HepG2 (cell line): ENCODE measurements around the gene MBNL3. TPM values are rescaled to one million over a fixed set of nuclear protein-coding genes. Genes with fewer than 3 reads are reported as not detected.

Source experiments
- CCAR2 ChIP-seq: fragments of 200-400 bp; formaldehyde crosslinking; optimal IDR thresholded peaks from 2 replicates; pipeline ENCODE3; 2018; ENCODE audit warnings: low read depth, mild to moderate bottlenecking, low read length, moderate library complexity
- DMAP1 ChIP-seq: IDR thresholded peaks from 2 replicates; pipeline ENCODE4 v1.6.1; 2016
- KLF15 ChIP-seq: sonication (generic); formaldehyde crosslinking; IDR thresholded peaks from 2 replicates; pipeline ENCODE4 v1.8.1; 2023; ENCODE audit warnings: borderline replicate concordance, mild to moderate bottlenecking, inconsistent platforms, missing genetic modification reagents, mixed read lengths
- MAFF ChIP-seq: IDR thresholded peaks from 2 replicates; pipeline ENCODE4 v1.6.1; 2011; ENCODE audit warnings: low read depth, low read length, improper control_type of control experiment
- MAFK ChIP-seq, 2 experiments: IDR thresholded peaks in 1 of 2; conservative IDR thresholded peaks in 1 of 2; 2 replicates each; pipeline ENCODE4 v1.6.1; 2011; ENCODE audit warnings: improper control_type of control experiment in 2 of 2, low read length in 2 of 2
- NFYC ChIP-seq: IDR thresholded peaks from 2 replicates; pipeline ENCODE4 v1.6.1; 2016; ENCODE audit warnings: missing genetic modification reagents, missing compliant biosample characterization
- PAF1 ChIP-seq: IDR thresholded peaks from 2 replicates; pipeline ENCODE4 v1.6.1; 2016; ENCODE audit warnings: missing genetic modification reagents, missing compliant biosample characterization
- REL ChIP-seq: sonication (generic); formaldehyde crosslinking; conservative IDR thresholded peaks from 2 replicates; pipeline ENCODE4 v1.8.0; 2022; ENCODE audit warnings: mild to moderate bottlenecking, missing genetic modification reagents, moderate library complexity
- SRF ChIP-seq: IDR thresholded peaks from 2 replicates; pipeline ENCODE4 v1.6.1; 2011; ENCODE audit warnings: mild to moderate bottlenecking, low read depth, low read length, moderate library complexity
- STAT5B ChIP-seq: sonication (generic); formaldehyde crosslinking; IDR thresholded peaks from 2 replicates; pipeline ENCODE4 v1.4.0; 2020; ENCODE audit warnings: missing genetic modification reagents
- TRIM24 ChIP-seq: sonication (generic); formaldehyde crosslinking; IDR thresholded peaks from 2 replicates; pipeline ENCODE4 v1.8.0; 2022; ENCODE audit warnings: mild to moderate bottlenecking, missing genetic modification reagents
- ZFP1 ChIP-seq: IDR thresholded peaks from 2 replicates; pipeline ENCODE4 v1.6.1; 2016
- ZMYM2 ChIP-seq: sonication (generic); formaldehyde crosslinking; IDR thresholded peaks from 2 replicates; pipeline ENCODE4 v1.8.0; 2022; ENCODE audit warnings: mild to moderate bottlenecking, missing genetic modification reagents
- ZNF562 ChIP-seq: sonication (generic); formaldehyde crosslinking; IDR thresholded peaks from 2 replicates; pipeline ENCODE4 v1.8.0; 2022; ENCODE audit warnings: missing genetic modification reagents, borderline replicate concordance
- ZNF792 ChIP-seq: IDR thresholded peaks from 2 replicates; pipeline ENCODE4 v1.6.1; 2016
- polyA plus RNA-seq, 8 experiments: library from polyadenylated mRNA; depleted of rRNA in 3 of 8; stranded (reverse) in 7 of 8; unstranded in 1 of 8; fragments of >200 nt; fragmentation: Illumina TruSeq in 4 of 8; extraction: Trizol in 4 of 8; gene quantifications; 2 replicates each; pipeline versions ENCODE4 v1.2.1 to v1.2.3, GENCODE V29; 2011 to 2016; ENCODE audit warnings: low read depth in 4 of 8, missing spikeins in 1 of 8, mixed read lengths in 1 of 8; ENCODE audit not compliant: insufficient read depth in 1 of 8
- total RNA-seq, 5 experiments: library from RNA; depleted of rRNA; stranded (reverse); fragments of >200 nt; fragmentation: Illumina TruSeq; extraction: Trizol; gene quantifications; 2 replicates each; pipeline ENCODE4 v1.2.3, GENCODE V29; 2016; ENCODE audit warnings: low read depth in 1 of 5
- TF ChIP-seq, protein P1 (sequence below): sonication (generic); formaldehyde crosslinking; IDR thresholded peaks from 2 replicates; pipeline ENCODE4 v1.8.0; 2022; ENCODE audit warnings: low read depth, missing genetic modification reagents
- TF ChIP-seq, protein P2 (sequence below): sonication (generic); formaldehyde crosslinking; IDR thresholded peaks from 2 replicates; pipeline ENCODE4 v1.5.1; 2020; ENCODE audit warnings: mild to moderate bottlenecking, missing genetic modification reagents, moderate library complexity
- TF ChIP-seq, protein P3 (sequence below): sonication (generic); formaldehyde crosslinking; IDR thresholded peaks from 2 replicates; pipeline ENCODE4 v1.5.0; 2020; ENCODE audit warnings: missing genetic modification reagents, mild to moderate bottlenecking, borderline replicate concordance
- TF ChIP-seq, protein P4 (sequence below): sonication (generic); formaldehyde crosslinking; IDR thresholded peaks from 2 replicates; pipeline ENCODE4 v1.4.0; 2020; ENCODE audit warnings: missing genetic modification reagents; ENCODE audit errors: not compliant biosample characterization
- TF ChIP-seq, protein P5 (sequence below): sonication (generic); formaldehyde crosslinking; IDR thresholded peaks from 2 replicates; pipeline ENCODE4 v1.4.0; 2020; ENCODE audit warnings: missing genetic modification reagents
- TF ChIP-seq, protein P6 (sequence below): sonication (generic); formaldehyde crosslinking; IDR thresholded peaks from 2 replicates; pipeline ENCODE4 v1.4.0; 2020; ENCODE audit warnings: mild to moderate bottlenecking, low read depth, missing genetic modification reagents

Gene MBNL3
- total and polyA plus RNA-seq, 2 of the 13 experiments (the other 11 are each of a cell fraction or from before 2014, with no cell fraction given), result 155 to 257 TPM

DNA sequence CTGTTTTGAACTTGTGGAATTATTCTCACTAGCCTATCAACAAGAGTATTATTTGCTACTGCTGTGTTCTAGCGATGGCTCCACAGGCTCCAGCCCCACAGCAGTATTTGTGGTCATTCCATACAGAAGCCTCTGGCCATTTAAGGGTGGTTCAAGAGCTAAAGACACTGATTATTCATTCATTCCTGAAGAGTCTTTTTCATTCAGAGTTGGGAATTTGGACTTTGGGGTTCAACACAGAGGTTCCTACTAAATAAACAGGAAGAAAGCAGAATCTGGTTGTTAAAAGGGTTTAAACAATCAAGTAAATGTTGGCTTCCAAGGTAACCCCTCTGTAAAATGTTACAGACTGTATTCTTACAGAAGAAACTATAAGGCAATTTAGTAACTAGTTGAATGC, 4.3 kb upstream of the MBNL3 start (continued):
- TF ChIP-seq, protein P1, sequence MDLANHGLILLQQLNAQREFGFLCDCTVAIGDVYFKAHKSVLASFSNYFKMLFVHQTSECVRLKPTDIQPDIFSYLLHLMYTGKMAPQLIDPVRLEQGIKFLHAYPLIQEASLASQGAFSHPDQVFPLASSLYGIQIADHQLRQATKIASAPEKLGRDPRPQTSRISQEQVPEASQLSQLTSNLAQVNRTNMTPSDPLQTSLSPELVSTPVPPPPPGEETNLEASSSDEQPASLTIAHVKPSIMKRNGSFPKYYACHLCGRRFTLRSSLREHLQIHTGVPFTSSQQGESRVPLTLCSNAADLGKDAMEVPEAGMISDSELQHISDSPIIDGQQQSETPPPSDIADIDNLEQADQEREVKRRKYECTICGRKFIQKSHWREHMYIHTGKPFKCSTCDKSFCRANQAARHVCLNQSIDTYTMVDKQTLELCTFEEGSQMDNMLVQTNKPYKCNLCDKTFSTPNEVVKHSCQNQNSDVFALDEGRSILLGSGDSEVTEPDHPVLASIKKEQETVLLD (CRISPR knock-in tag), result no peak
- TF ChIP-seq CCAR2, result no peak
- TF ChIP-seq, protein P2, sequence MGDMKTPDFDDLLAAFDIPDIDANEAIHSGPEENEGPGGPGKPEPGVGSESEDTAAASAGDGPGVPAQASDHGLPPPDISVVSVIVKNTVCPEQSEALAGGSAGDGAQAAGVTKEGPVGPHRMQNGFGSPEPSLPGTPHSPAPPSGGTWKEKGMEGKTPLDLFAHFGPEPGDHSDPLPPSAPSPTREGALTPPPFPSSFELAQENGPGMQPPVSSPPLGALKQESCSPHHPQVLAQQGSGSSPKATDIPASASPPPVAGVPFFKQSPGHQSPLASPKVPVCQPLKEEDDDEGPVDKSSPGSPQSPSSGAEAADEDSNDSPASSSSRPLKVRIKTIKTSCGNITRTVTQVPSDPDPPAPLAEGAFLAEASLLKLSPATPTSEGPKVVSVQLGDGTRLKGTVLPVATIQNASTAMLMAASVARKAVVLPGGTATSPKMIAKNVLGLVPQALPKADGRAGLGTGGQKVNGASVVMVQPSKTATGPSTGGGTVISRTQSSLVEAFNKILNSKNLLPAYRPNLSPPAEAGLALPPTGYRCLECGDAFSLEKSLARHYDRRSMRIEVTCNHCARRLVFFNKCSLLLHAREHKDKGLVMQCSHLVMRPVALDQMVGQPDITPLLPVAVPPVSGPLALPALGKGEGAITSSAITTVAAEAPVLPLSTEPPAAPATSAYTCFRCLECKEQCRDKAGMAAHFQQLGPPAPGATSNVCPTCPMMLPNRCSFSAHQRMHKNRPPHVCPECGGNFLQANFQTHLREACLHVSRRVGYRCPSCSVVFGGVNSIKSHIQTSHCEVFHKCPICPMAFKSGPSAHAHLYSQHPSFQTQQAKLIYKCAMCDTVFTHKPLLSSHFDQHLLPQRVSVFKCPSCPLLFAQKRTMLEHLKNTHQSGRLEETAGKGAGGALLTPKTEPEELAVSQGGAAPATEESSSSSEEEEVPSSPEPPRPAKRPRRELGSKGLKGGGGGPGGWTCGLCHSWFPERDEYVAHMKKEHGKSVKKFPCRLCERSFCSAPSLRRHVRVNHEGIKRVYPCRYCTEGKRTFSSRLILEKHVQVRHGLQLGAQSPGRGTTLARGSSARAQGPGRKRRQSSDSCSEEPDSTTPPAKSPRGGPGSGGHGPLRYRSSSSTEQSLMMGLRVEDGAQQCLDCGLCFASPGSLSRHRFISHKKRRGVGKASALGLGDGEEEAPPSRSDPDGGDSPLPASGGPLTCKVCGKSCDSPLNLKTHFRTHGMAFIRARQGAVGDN (CRISPR knock-in tag), result no peak
- no peak for TF ChIP-seq ZNF792
- TF ChIP-seq NFYC (CRISPR knock-in tag), result no peak
- no peak for TF ChIP-seq TRIM24 (CRISPR knock-in tag)
- no peak for TF ChIP-seq MAFK (conservative IDR thresholded peaks at IDR 0.05 in 1 of 2, IDR thresholded peaks at IDR 0.05 in 1 of 2; ENCODE audit: low read length in 2 of 2)
- TF ChIP-seq STAT5B (CRISPR knock-in tag), result no peak
- TF ChIP-seq, protein P3, sequence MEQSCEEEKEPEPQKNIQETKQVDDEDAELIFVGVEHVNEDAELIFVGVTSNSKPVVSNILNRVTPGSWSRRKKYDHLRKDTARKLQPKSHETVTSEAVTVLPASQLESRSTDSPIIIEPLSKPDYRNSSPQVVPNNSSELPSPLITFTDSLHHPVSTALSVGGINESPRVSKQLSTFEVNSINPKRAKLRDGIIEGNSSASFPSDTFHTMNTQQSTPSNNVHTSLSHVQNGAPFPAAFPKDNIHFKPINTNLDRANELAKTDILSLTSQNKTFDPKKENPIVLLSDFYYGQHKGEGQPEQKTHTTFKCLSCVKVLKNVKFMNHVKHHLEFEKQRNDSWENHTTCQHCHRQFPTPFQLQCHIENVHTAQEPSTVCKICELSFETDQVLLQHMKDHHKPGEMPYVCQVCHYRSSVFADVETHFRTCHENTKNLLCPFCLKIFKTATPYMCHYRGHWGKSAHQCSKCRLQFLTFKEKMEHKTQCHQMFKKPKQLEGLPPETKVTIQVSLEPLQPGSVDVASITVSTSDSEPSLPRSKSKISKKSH (CRISPR knock-in tag), result no peak
- TF ChIP-seq ZFP1, result no peak
- TF ChIP-seq, protein P4, sequence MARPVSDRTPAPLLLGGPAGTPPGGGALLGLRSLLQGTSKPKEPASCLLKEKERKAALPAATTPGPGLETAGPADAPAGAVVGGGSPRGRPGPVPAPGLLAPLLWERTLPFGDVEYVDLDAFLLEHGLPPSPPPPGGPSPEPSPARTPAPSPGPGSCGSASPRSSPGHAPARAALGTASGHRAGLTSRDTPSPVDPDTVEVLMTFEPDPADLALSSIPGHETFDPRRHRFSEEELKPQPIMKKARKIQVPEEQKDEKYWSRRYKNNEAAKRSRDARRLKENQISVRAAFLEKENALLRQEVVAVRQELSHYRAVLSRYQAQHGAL (CRISPR knock-in tag), result no peak
- no peak for TF ChIP-seq PAF1 (CRISPR knock-in tag)
- TF ChIP-seq SRF, result peak; percentile 72; the same call in 1 of the 2 replicates
- no peak for TF ChIP-seq REL
- TF ChIP-seq, protein P5, sequence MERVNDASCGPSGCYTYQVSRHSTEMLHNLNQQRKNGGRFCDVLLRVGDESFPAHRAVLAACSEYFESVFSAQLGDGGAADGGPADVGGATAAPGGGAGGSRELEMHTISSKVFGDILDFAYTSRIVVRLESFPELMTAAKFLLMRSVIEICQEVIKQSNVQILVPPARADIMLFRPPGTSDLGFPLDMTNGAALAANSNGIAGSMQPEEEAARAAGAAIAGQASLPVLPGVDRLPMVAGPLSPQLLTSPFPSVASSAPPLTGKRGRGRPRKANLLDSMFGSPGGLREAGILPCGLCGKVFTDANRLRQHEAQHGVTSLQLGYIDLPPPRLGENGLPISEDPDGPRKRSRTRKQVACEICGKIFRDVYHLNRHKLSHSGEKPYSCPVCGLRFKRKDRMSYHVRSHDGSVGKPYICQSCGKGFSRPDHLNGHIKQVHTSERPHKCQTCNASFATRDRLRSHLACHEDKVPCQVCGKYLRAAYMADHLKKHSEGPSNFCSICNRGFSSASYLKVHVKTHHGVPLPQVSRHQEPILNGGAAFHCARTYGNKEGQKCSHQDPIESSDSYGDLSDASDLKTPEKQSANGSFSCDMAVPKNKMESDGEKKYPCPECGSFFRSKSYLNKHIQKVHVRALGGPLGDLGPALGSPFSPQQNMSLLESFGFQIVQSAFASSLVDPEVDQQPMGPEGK, result no peak
- TF ChIP-seq, protein P6, sequence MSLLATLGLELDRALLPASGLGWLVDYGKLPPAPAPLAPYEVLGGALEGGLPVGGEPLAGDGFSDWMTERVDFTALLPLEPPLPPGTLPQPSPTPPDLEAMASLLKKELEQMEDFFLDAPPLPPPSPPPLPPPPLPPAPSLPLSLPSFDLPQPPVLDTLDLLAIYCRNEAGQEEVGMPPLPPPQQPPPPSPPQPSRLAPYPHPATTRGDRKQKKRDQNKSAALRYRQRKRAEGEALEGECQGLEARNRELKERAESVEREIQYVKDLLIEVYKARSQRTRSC (CRISPR knock-in tag), result no peak
- TF ChIP-seq DMAP1 (CRISPR knock-in tag), result no peak
- no peak for TF ChIP-seq ZNF562
- no peak for TF ChIP-seq ZMYM2 (CRISPR knock-in tag)
- no peak for TF ChIP-seq KLF15
- no peak for TF ChIP-seq MAFF
